Esophagus muscularis mucosa (tissue), 4 donors: ENCODE measurements around the gene SPATA24. TPM values are rescaled to one million over a fixed set of nuclear protein-coding genes. Genes with fewer than 3 reads are reported as not detected.

Source experiments
- DNase-seq: peaks from one replicate; pipeline ENCODE4 v3.0.0-alpha.2; 2017; ENCODE audit errors: extremely low spot score
- H3K27ac ChIP-seq, 4 donors: fragments of 200-600 bp; sonication (generic); replicated peaks in 1 of 4; 1 replicate in 3 of 4; 2 replicates in 1 of 4; pipeline ENCODE4 v1.5.1; 2016 to 2019; ENCODE audit warnings: mild to moderate bottlenecking in 1 of 4
- H3K27me3 ChIP-seq, 4 donors: fragments of 200-600 bp; sonication (generic); one replicate each; pipeline versions ENCODE4 v1.5.1 to v1.6.0; 2016 to 2019
- H3K36me3 ChIP-seq, 4 donors: fragments of 200-600 bp; sonication (generic); one replicate each; pipeline ENCODE4 v1.5.1; 2016 to 2019
- H3K4me1 ChIP-seq, 4 donors: fragments of 200-600 bp; sonication (generic); one replicate each; pipeline ENCODE4 v1.5.1; 2016 to 2019
- H3K4me3 ChIP-seq, 4 donors: fragments of 200-600 bp; sonication (generic); 1 replicate in 2 of 4; 2 replicates in 2 of 4; pipeline ENCODE4 v1.5.1; 2016 to 2019; ENCODE audit warnings: mild to moderate bottlenecking in 4 of 4, moderate library complexity in 1 of 4
- H3K9me3 ChIP-seq, 4 donors: fragments of 200-600 bp; sonication (generic); 1 replicate in 3 of 4; 2 replicates in 1 of 4; pipeline ENCODE4 v1.5.1; 2016 to 2019
- CTCF ChIP-seq, 3 experiments: fragments of 200-600 bp in 2 of 3; fragments of 450-650 bp in 1 of 3; sonication (generic) in 2 of 3; IDR thresholded peaks; one replicate each; pipeline ENCODE4 v1.5.1; 2017 to 2019; ENCODE audit warnings: antibody characterized with exemption in 3 of 3, mild to moderate bottlenecking in 2 of 3, moderate library complexity in 1 of 3
- EP300 ChIP-seq: sonication (generic); formaldehyde crosslinking; IDR thresholded peaks from one replicate; pipeline ENCODE4 v1.6.1; 2017; ENCODE audit warnings: antibody characterized with exemption
- POLR2A ChIP-seq: fragments of 450-650 bp; IDR thresholded peaks from one replicate; pipeline ENCODE4 v1.6.1; 2017; ENCODE audit warnings: antibody characterized with exemption, moderate library complexity, mild to moderate bottlenecking, low read depth
- POLR2AphosphoS5 ChIP-seq, 2 donors: sonication (generic); formaldehyde crosslinking; IDR thresholded peaks; one replicate each; pipeline ENCODE4 v1.6.1; 2017; ENCODE audit warnings: antibody characterized with exemption in 2 of 2
- WGBS: methylation state at CpG from one replicate; pipeline ENCODE4 v1.1.5; 2018; 5-methylcytosine and 5-hydroxymethylcytosine counted together
- intact Hi-C: fragments of 100-400 bp; cut with DNase I; formaldehyde crosslinking; loops from one replicate; pipeline ENCODE4 v1.15.1; 2023
- total RNA-seq, 4 donors: library from RNA; depleted of rRNA; stranded (reverse); fragments of >200 nt; gene quantifications; one replicate each; pipeline versions ENCODE4 v1.1.0 to v1.2.1, GENCODE V29; 2016

The SPATA24 gene
- total RNA-seq, 4 donors from 2014 or later: 2.9 to 6.5 (median 4.8) TPM

- no peak for DNase-seq
- 63% methylated on average over 33 of the region's 47 CpGs for WGBS
- intact Hi-C loops: no loop called here
Observed at GRCh38 chr5:139378101-139378825, 25.6 kb downstream of the SPATA24 start.

DNA sequence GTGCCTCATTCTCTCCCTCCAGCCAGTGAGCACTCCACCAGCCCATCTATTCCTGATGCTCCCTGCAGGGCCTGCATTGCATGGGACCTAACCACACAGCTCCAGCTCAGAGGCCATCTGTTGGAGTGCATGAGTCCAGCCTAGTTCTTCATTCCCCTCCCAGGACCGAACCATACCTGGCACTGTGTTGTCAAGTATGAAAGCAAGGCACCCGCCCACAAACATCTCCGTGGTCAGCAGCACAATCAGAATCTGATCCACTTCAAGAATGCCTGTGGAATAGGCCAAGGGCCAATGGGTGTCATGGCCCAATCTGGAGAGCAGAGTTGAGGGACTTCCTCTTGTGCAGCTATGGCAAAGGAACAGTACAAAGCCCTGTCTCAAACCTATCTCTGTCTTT, 26.7 kb downstream of the SPATA24 start:
- DNase-seq: no peak
- Histone ChIP-seq H3K9me3 (no peaks in the 10 kb centered on the region), H3K27ac (no peak overlapping the region), H3K4me3 (no peak overlapping the region), H3K27me3 (no peaks in the 10 kb centered on the region), H3K36me3 (peaks cover 0 to 24% (median 3%) of the 10 kb centered on the region in 4 donors), H3K4me1 (peaks cover 15 to 29% (median 17%) of the 10 kb centered on the region in 4 donors)
- intact Hi-C loops: no loop called here
- TF ChIP-seq CTCF (IDR thresholded peaks at IDR 0.05): no peak
- TF ChIP-seq POLR2A: no peak
- no peak for TF ChIP-seq POLR2AphosphoS5 (IDR thresholded peaks at IDR 0.05)
- TF ChIP-seq EP300: no peak
- WGBS: 76% methylated on average over 3 of the region's 3 CpGs

More at GRCh38 chr5:139378101-139378825, 25.6 kb downstream of the SPATA24 start:
- Histone ChIP-seq H3K4me1 (peaks cover 6 to 26% (median 14%) of the 10 kb centered on the region in 4 donors), H3K4me3 (no peak overlapping the region), H3K9me3 (no peaks in the 10 kb centered on the region), H3K27me3 (no peaks in the 10 kb centered on the region), H3K36me3 (peaks cover 0 to 13% (median 0%) of the 10 kb centered on the region in 4 donors), H3K27ac (no peak overlapping the region)
- TF ChIP-seq CTCF (IDR thresholded peaks at IDR 0.05) (no peak), EP300 (no peak), POLR2AphosphoS5 (IDR thresholded peaks at IDR 0.05) (no peak), POLR2A (no peak)

GRCh38 chr5:139376364-139376763, 27.5 kb downstream of the SPATA24 start:
- Histone ChIP-seq H3K9me3 (no peaks in the 10 kb centered on the region), H3K36me3 (peaks cover 0 to 32% (median 11%) of the 10 kb centered on the region in 4 donors), H3K4me1 (peaks cover 16 to 29% (median 17%) of the 10 kb centered on the region in 4 donors), H3K27me3 (no peaks in the 10 kb centered on the region), H3K4me3 (no peak overlapping the region), H3K27ac (no peak overlapping the region)
- 95% methylated on average over 7 of the region's 7 CpGs for WGBS
- intact Hi-C loops: no loop called here
- no peak for DNase-seq
- TF ChIP-seq EP300 (no peak), CTCF (IDR thresholded peaks at IDR 0.05) (no peak), POLR2AphosphoS5 (IDR thresholded peaks at IDR 0.05) (no peak), POLR2A (no peak)

DNA sequence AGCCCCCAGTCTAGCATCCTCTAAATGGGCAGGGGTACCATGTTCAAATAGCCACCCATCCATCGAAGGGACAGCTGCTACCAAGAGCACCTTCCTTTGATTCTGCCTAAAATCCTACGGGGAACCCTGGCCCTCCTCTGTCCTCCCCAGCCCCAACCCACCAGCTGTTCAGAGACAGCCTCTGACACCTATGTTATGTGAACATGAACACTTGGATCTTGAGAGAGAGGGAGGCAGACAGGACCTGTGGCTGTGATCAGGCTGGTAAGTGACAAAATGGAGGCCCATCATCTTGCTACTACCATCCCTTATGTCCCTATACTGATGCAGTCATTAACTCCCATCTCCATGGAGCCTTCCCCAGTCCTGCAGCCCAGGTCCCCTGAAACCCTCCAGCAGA, 29.0 kb downstream of the SPATA24 start:
- Histone ChIP-seq H3K36me3 (peaks cover 0 to 47% (median 24%) of the 10 kb centered on the region in 4 donors), H3K27ac (peak overlapping the region in 2 of 4 donors; percentile 69 to 74), H3K4me1 (peaks cover 16 to 29% (median 17%) of the 10 kb centered on the region in 4 donors), H3K27me3 (no peaks in the 10 kb centered on the region), H3K4me3 (no peak overlapping the region), H3K9me3 (no peaks in the 10 kb centered on the region)
- intact Hi-C loops: no loop called here
- DNase-seq: no peak
- no CpG with 5 or more reads among the region's 2 CpGs for WGBS
- TF ChIP-seq POLR2A (no peak), EP300 (no peak), CTCF (IDR thresholded peaks at IDR 0.05) (no peak), POLR2AphosphoS5 (IDR thresholded peaks at IDR 0.05) (no peak)
